WI38 (cell line): ENCODE data around the gene SAP30BP.
A peak's percentile ranks its signal among the peaks of the same experiment; 100 is the strongest.

Experiments used
- H3K4me3 ChIP-seq: 2 replicates; pipeline ENCODE4 v1.5.1; 2011; ENCODE audit warnings: low read depth, mild to moderate bottlenecking, control low read depth, low read length
- TF ChIP-seq, protein P1 (sequence below): IDR thresholded peaks from 2 replicates; pipeline ENCODE4 v1.5.1; 2012; ENCODE audit warnings: low read depth, mild to moderate bottlenecking, control low read depth, low read length

Gene SAP30BP

DNA sequence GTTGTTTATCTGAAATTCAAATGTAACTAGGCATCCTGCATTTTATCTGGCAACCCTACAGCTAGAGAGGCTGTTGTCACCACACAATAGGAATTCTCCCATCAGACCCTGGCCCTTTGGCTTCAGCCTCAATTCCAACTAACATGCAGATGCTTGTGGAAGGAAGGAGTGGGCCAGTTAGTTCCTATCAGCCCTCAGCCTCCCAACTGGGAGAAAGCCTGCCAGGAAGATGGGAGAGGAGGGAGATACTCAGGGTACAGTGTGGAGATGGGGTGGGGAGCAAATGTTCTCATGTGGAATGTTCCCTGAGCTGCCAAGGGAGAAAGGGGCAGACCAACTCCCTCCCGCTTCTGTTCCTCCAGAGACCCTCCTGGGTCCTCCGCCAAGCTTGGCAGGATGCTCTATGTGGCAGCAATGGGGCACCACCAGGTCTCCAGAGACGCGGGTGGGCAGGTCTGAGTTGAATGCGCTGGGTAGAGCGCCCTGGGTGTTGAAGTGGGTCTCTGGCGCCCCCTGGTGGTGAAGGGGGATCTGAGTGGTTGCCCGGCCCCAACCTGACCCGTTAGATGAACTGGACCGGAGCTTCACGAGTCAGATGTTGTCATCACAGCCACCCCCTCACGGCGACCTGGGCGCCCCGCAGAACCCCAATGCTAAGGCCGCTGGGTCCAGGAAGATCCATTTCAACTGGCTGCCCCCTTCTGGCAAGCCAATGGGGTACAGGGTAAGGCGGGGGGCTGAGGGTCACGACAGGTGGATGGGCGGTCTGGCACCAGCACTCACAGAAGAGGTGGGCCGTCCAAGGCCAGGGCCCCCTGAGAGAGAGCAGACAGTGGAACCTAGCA lies 82.6 kb downstream of the SAP30BP start:
- TF ChIP-seq, protein P1, sequence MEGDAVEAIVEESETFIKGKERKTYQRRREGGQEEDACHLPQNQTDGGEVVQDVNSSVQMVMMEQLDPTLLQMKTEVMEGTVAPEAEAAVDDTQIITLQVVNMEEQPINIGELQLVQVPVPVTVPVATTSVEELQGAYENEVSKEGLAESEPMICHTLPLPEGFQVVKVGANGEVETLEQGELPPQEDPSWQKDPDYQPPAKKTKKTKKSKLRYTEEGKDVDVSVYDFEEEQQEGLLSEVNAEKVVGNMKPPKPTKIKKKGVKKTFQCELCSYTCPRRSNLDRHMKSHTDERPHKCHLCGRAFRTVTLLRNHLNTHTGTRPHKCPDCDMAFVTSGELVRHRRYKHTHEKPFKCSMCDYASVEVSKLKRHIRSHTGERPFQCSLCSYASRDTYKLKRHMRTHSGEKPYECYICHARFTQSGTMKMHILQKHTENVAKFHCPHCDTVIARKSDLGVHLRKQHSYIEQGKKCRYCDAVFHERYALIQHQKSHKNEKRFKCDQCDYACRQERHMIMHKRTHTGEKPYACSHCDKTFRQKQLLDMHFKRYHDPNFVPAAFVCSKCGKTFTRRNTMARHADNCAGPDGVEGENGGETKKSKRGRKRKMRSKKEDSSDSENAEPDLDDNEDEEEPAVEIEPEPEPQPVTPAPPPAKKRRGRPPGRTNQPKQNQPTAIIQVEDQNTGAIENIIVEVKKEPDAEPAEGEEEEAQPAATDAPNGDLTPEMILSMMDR: peak; percentile 81
- no peak overlapping the region for H3K4me3 ChIP-seq

DNA sequence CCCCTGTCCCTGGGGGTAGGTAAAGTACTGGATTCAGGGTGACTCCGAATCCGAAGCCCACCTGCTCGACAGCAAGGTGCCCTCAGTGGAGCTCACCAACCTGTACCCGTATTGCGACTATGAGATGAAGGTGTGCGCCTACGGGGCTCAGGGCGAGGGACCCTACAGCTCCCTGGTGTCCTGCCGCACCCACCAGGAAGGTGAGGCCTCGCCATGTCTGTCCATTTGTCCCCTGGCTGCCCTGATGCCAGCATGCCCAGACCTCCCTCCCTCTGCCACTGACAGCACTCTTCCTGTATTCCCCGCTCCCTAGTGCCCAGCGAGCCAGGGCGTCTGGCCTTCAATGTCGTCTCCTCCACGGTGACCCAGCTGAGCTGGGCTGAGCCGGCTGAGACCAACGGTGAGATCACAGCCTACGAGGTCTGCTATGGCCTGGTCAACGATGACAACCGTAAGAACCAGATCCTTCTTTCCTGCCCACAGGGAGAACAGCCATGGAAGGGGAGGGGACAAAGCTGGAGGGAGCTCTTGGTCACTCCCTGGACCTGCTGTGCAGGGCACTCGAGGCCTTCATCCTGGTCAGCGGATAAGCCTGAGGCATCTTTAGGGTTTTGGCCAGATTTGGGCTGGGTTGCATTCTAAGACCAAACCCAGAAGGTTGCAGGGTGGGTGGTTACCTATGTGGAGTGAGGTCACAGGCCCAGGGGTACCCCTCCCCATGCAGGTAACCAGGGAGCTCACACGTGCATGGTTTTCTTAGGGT lies 83.7 kb downstream of the SAP30BP start:
- H3K4me3 ChIP-seq: no peak overlapping the region
- TF ChIP-seq, protein P1: no peak

DNA sequence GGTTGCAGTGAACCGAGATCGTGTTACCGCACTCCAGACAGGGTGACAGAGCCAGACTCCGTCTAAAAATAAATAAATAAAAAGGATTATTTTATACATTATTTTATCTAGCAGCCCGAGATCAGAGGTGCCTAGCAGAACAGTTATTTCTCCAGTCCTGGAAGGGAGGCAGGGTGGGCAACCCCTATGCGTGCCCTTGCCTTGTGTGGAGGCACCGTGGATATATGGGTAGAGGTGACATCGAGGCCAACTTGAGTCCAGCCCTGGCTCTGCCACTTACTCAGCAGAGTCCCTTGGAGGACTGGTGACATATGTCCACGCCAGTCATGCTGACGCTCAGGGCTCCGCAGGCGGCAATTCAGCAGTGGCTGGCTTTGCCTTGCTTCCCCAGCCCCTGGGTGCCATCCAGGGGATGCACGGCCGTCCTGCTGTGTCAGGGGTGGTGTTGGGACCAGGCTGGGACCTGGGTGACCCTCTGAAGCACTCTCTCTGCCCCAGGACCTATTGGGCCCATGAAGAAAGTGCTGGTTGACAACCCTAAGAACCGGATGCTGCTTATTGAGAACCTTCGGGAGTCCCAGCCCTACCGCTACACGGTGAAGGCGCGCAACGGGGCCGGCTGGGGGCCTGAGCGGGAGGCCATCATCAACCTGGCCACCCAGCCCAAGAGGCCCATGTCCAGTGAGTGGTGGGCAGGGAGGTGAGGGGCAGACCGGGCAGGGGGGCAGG lies 84.7 kb downstream of the SAP30BP start:
- TF ChIP-seq, protein P1: no peak
- no peak overlapping the region for H3K4me3 ChIP-seq

DNA sequence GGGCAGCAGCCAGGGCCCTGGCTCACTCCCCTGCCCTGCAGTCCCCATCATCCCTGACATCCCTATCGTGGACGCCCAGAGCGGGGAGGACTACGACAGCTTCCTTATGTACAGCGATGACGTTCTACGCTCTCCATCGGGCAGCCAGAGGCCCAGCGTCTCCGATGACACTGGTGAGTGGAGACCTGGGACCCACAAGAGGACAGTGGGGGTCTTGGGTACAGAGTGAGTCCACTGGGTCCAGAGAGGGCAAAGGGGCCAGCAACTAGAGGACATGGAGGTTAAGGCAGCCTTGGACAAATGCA lies 85.2 kb downstream of the SAP30BP start:
- no peak overlapping the region for H3K4me3 ChIP-seq
- TF ChIP-seq, protein P1: no peak

DNA sequence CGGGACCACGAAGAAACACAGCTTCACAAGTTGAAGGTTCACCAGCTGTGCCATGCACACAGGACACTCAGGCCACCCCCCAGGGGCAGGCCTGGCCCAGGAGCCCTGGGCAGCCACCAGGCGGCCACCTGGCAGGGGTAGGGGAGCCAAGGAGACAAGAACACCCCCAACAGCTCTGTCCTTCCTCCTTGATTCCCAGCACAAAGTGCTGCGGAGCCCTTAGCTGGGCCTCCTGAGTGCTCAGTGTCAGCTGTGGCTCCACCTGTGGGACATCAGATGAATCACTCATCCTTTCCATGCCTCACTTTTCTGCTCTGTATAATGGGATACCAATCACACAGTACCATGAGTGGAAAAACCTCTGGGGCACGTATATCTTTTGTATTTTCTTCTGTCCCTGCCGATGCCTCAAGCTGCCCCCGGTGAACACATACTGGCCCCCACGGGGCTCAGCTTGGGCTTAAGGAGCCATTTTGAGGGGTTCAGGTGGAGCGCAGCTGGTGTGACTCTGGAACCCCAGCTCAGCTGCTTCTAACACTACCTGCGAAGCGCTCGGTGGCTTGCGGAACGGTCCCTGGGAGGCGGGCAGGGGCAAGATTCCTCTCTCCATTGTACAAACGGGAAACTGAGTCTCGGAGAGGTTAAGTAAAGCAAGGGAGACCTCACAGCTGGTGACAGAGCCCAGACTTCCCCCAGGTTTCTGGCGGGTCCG lies 85.8 kb downstream of the SAP30BP start:
- peak overlapping the region; percentile 56 for H3K4me3 ChIP-seq
- TF ChIP-seq, protein P1: no peak

DNA sequence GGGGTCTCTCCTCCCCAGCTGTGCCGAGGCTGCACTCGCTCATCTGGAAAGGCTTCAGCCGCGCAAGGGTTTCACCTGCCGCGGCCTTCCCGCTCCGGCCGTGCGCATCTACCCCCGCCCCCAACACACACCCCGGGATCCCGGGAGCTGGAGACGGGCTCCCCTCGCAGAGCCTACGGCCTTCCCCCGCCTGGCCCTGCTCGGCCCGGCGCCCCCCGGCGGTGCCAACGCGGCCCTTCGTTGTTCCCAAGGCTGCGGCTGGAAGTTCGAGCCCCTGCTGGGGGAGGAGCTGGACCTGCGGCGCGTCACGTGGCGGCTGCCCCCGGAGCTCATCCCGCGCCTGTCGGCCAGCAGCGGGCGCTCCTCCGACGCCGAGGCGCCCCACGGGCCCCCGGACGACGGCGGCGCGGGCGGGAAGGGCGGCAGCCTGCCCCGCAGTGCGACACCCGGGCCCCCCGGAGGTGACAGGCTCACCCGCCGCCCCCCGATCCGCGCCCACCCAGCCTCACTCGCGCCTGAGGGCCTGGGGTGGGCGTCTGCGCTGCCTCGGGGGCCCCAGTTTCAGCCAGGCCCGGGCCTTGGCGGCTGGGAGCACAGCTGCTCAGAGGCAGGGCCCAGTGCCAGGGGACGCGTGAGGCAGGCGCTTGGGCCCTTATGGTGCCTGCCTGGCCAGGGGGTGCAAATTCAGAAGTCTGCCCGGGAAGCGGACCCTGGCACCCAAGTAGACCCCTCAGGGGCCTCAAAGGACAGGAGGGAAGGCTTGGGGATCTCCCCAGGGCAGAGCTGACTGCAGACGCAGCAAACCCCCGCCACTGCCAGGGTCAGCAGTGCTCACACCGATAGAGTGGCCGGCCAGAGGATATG lies 86.6 kb downstream of the SAP30BP start:
- TF ChIP-seq, protein P1: peak; percentile 30; the same call in 1 of the 2 replicates
- H3K4me3 ChIP-seq: peak overlapping the region; percentile 56
